A549 (cell line): ENCODE results near the gene RRP12. TPM values are rescaled to one million over a fixed set of nuclear protein-coding genes. Genes with fewer than 3 reads are reported as not detected.
A peak's percentile ranks its signal among the peaks of the same experiment; 100 is the strongest.
"Not testable (repeated sequence)": the region's sequence is repeated elsewhere in the genome, so short reads cannot be mapped to it uniquely, and the experiment has no call there.

ENCODE experiments used
- ATAC-seq, 2 experiments: fragments of 200-7000 bp in 1 of 2; fragments of >200 bp in 1 of 2; cut with Nextera tagmentation in 1 of 2; cut with Tn5 transposase in 1 of 2; 3 replicates each; pipeline versions ENCODE4 v1.8.0 to v1.9.1; 2018 to 2020; ENCODE audit warnings: mild to moderate bottlenecking in 1 of 2, moderate library complexity in 1 of 2
- CTCF ChIA-PET: fragments of 300-600 bp; sonication (Branson Sonifier 250); formaldehyde crosslinking; extraction: SDS; loops from one replicate; lab custom pipeline; 2021; ENCODE audit warnings: antibody characterized with exemption, inconsistent platforms; lab: Yijun Ruan, JAX
- POLR2A ChIA-PET: fragments of 350-600 bp; formaldehyde crosslinking; extraction: SDS; loops from one replicate; lab custom pipeline; 2021; ENCODE audit warnings: antibody characterized with exemption, inconsistent platforms; lab: Yijun Ruan, JAX
- DNase-seq, 2 experiments: peaks; one replicate each; pipeline versions ENCODE4 v3.0.0 to v3.0.0-alpha.2; 2011 to 2016; ENCODE audit warnings: low read depth in 1 of 2, low spot score in 1 of 2
- FAIRE-seq: peaks from 2 replicates; lab custom pipeline; 2011; peaks lifted over from hg19 to GRCh38; lab: Jason Lieb, UNC
- H3K27ac ChIP-seq, 2 experiments: fragments of >200 bp; sonication (Bioruptor Twin); formaldehyde crosslinking; 3 replicates each; pipeline ENCODE4 v1.5.1; 2016 to 2017
- H3K4me1 ChIP-seq: fragments of >200 bp; sonication (Bioruptor Twin); formaldehyde crosslinking; 3 replicates; pipeline ENCODE4 v1.6.1; 2016
- H3K4me2 ChIP-seq: fragments of >200 bp; sonication (Bioruptor Twin); formaldehyde crosslinking; 3 replicates; pipeline ENCODE4 v1.6.1; 2016
- H3K4me3 ChIP-seq: fragments of >200 bp; sonication (Bioruptor Twin); formaldehyde crosslinking; 3 replicates; pipeline ENCODE4 v1.5.1; 2016
- H3K9me3 ChIP-seq: fragments of >200 bp; sonication (Bioruptor Twin); formaldehyde crosslinking; 3 replicates; pipeline ENCODE4 v1.6.1; 2016
- BCL3 ChIP-seq: fragments of >200 bp; sonication (Bioruptor Twin); formaldehyde crosslinking; IDR thresholded peaks from 3 replicates; pipeline ENCODE4 v1.6.1; 2016
- BHLHE40 ChIP-seq: IDR thresholded peaks from 2 replicates; pipeline ENCODE4 v1.6.1; 2012; ENCODE audit warnings: low read depth, low read length, inconsistent platforms
- CTCF ChIP-seq: fragments of >200 bp; sonication (Bioruptor Twin); formaldehyde crosslinking; IDR thresholded peaks from 3 replicates; pipeline ENCODE4 v1.5.1; 2016
- EHF ChIP-seq: fragments of 250-450 bp; sonication (Bioruptor Pico); IDR thresholded peaks from 2 replicates; pipeline ENCODE4 v1.5.0; 2020; ENCODE audit warnings: mild to moderate bottlenecking
- ESRRA ChIP-seq: fragments of 150-350 bp; IDR thresholded peaks from 2 replicates; pipeline ENCODE4 v1.6.1; 2014; ENCODE audit warnings: mild to moderate bottlenecking, low read length, borderline replicate concordance
- HMGXB4 ChIP-seq: fragments of 250-450 bp; sonication (Bioruptor Pico); IDR thresholded peaks from 2 replicates; pipeline ENCODE4 v1.5.0; 2021; ENCODE audit warnings: mild to moderate bottlenecking, moderate library complexity, borderline replicate concordance
- KDM1A ChIP-seq: fragments of 200-600 bp; sonication (generic); IDR thresholded peaks from 2 replicates; pipeline ENCODE4 v1.6.1; 2016; ENCODE audit warnings: low read depth, mild to moderate bottlenecking
- KDM5A ChIP-seq: fragments of 200-600 bp; sonication (generic); IDR thresholded peaks from 2 replicates; pipeline ENCODE4 v1.6.1; 2016; ENCODE audit warnings: antibody characterized with exemption, mild to moderate bottlenecking
- MAFK ChIP-seq: fragments of 450-650 bp; IDR thresholded peaks from 2 replicates; pipeline ENCODE4 v1.6.1; 2014; ENCODE audit not compliant: partially characterized antibody
- NFE2L2 ChIP-seq: fragments of 150-350 bp; conservative IDR thresholded peaks from 2 replicates; pipeline ENCODE4 v1.6.1; 2014; ENCODE audit warnings: low read length
- RAD21 ChIP-seq, 2 experiments: fragments of >200 bp in 1 of 2; sonication (Bioruptor Twin) in 1 of 2; formaldehyde crosslinking in 1 of 2; IDR thresholded peaks in 1 of 2; conservative IDR thresholded peaks in 1 of 2; 2 replicates in 1 of 2; 3 replicates in 1 of 2; pipeline ENCODE4 v1.6.1; 2012 to 2018; ENCODE audit warnings: inconsistent platforms in 1 of 2
- SMC3 ChIP-seq: fragments of >200 bp; sonication (Bioruptor Twin); formaldehyde crosslinking; IDR thresholded peaks from 3 replicates; pipeline ENCODE4 v1.6.1; 2018; ENCODE audit warnings: inconsistent platforms
- SREBF2 ChIP-seq: fragments of 450-650 bp; IDR thresholded peaks from 2 replicates; pipeline ENCODE4 v1.6.1; 2014; ENCODE audit warnings: mild to moderate bottlenecking, moderate library complexity
- ZNF302 ChIP-seq: fragments of 250-450 bp; sonication (Bioruptor Pico); IDR thresholded peaks from 2 replicates; pipeline ENCODE4 v1.9.0; 2021; ENCODE audit warnings: inconsistent platforms, mild to moderate bottlenecking, moderate library complexity
- WGBS: methylation state at CpG from one replicate; pipeline ENCODE4 v1.1.6; 2017; ENCODE audit errors: missing lambda C conversion rate; 5-methylcytosine and 5-hydroxymethylcytosine counted together
- polyA plus RNA-seq, 4 experiments: library from polyadenylated mRNA; depleted of rRNA in 3 of 4; stranded (reverse); fragments of >200 nt; fragmentation: RNase III in 1 of 4; extraction: RNeasy Plus Mini Kit Qiagen cat#74134 plus additional on column Dnase treatment in 1 of 4; gene quantifications; 2 replicates in 3 of 4; 3 replicates in 1 of 4; pipeline ENCODE4 v1.2.3, GENCODE V29; 2011 to 2017
- TF ChIP-seq, protein P1 (sequence below): IDR thresholded peaks from 2 replicates; pipeline ENCODE4 v1.6.1; 2012
- TF ChIP-seq, protein P2 (sequence below): fragments of 450-650 bp; IDR thresholded peaks from 2 replicates; pipeline ENCODE4 v1.6.1; 2014; ENCODE audit warnings: antibody characterized with exemption

RRP12 gene
- polyA plus RNA-seq, 2 of the 4 experiments (the other 2 are of a cell fraction) = 37.9 to 40.8 TPM

GRCh38 chr10:97407211-97407951 is 6.2 kb upstream of the RRP12 start:
- peak overlapping the region; percentile 73 for H3K4me2 ChIP-seq
- no peaks in the 10 kb centered on the region for H3K9me3 ChIP-seq
- H3K4me1 ChIP-seq = 0 out of 3 replicates have a peak, but pooled peaks cover 4% of the 10 kb centered on the region
- peak; percentile 87 to 93 for DNase-seq
- H3K4me3 ChIP-seq = peak overlapping the region; percentile 33; the same call in 2 of the 3 replicates
- ChIA-PET POLR2A (no interaction called here), CTCF (interaction anchor here (0.6 to 4.1 kb wide), 40 partner anchors 8 to 324 kb away, joined by 3 to 23 read pairs (median 4); partner anchors contain the start of genes ANKRD2, EXOSC1, UBTD1 and ZDHHC16)
- ATAC-seq = peak; percentile 99 to 100
- peak overlapping the region; percentile 29 to 71; a peak in 4 of 6 replicates for H3K27ac ChIP-seq
- FAIRE-seq = no peak
- WGBS = 6% methylated on average over 10 of the region's 10 CpGs
- TF ChIP-seq CTCF (peak; percentile 95), KDM1A (peak; percentile 52; the same call in 1 of the 2 replicates), EHF (no peak), ESRRA (peak; percentile 83), ZNF302 (CRISPR knock-in tag) (no peak), SMC3 (peak; percentile 74), KDM5A (no peak), BCL3 (no peak), RAD21 (conservative IDR thresholded peaks at IDR 0.05 in 1 of 2, IDR thresholded peaks at IDR 0.05 in 1 of 2) (peak; percentile 55 to 59), BHLHE40 (no peak), SREBF2 (no peak), HMGXB4 (CRISPR knock-in tag) (no peak), MAFK (peak; percentile 7), NFE2L2 (no peak)
- TF ChIP-seq, protein P1, sequence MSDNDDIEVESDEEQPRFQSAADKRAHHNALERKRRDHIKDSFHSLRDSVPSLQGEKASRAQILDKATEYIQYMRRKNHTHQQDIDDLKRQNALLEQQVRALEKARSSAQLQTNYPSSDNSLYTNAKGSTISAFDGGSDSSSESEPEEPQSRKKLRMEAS = peak; percentile 33; the same call in 1 of the 2 replicates
- TF ChIP-seq, protein P2, sequence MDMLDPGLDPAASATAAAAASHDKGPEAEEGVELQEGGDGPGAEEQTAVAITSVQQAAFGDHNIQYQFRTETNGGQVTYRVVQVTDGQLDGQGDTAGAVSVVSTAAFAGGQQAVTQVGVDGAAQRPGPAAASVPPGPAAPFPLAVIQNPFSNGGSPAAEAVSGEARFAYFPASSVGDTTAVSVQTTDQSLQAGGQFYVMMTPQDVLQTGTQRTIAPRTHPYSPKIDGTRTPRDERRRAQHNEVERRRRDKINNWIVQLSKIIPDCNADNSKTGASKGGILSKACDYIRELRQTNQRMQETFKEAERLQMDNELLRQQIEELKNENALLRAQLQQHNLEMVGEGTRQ = peak; percentile 37; the same call in 1 of the 2 replicates
- TF ChIP-seq, all 56 proteins: peak for 8

DNA sequence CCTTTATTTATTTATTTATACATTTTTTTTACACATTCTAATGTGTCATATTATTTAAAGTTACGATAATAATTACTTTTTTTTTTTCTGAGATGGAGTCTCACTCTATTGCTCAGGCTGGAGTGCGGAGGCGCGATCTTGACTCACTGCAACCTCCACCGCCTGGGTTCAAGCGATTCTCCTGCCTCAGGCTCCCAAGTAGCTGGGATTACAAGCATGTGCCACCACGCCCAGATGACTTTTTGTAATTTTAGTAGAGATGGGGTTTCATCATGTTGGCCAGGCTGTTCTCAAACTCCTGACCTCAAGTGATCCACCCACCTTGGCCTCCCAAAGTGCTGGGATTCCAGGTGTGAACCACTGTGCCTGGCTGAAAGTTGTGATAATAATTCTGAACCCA is 5.3 kb upstream of the RRP12 start:
- H3K4me3 ChIP-seq, POLR2A ChIA-PET, DNase-seq, H3K4me1 ChIP-seq, FAIRE-seq, ATAC-seq, H3K9me3 ChIP-seq: not testable (repeated sequence)
- H3K4me2 ChIP-seq = peak overlapping the region; percentile 73
- H3K27ac ChIP-seq = peak overlapping the region in 1 of 2 experiments; percentile 71; a peak in 4 of 6 replicates
- WGBS = 89% methylated on average over 7 of the region's 7 CpGs
- CTCF ChIA-PET = interaction anchor here (0.7 to 4.1 kb wide), 24 partner anchors 9 to 325 kb away, joined by 3 to 23 read pairs (median 4); partner anchors contain the start of gene UBTD1
